Stimulated activated CD4-positive, alpha-beta T cell treated with anti-CD3 and anti-CD28 coated beads, TNF-alpha, amount 100 ng/mL, for 4 hours (primary cell): ENCODE data around the gene IP6K2.
"Not testable (repeated sequence)": the region's sequence is repeated elsewhere in the genome, so short reads cannot be mapped to it uniquely, and the experiment has no call there.

ENCODE experiments used
- DNase-seq, 3 experiments: peaks; one replicate each; pipeline ENCODE4 v3.0.0-alpha.2; 2020; ENCODE audit warnings: low read depth in 3 of 3

IP6K2 gene

GRCh38 chr3:48716982-48717746 is at the start of gene IP6K2:
TSS of gene IP6K2 (minus strand) at chr3:48717221. CDS start at chr3:48695291, 21,930 bp downstream.
- DNase-seq, result peak; percentile 96 to 98 (median 97)

DNA sequence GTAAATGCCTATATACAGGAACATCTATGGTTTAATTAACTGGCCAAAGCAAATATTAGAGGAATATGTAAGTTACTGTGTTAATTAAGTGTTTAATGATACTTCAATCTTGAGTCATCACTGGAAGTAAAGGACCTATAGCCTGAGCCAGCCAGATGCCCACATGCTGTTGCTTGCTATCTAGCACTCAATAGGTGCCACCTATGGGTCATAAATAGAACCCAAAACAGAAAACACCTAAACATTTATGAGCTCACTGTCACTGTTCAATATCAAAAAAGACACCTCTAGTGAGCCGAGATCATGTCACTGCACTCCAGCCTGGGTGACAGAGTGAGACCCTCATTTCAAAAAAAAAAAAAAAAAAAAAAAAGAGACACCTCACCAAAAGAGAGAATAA is 48.4 kb upstream of the IP6K2 start:
- DNase-seq, result no peak

DNA sequence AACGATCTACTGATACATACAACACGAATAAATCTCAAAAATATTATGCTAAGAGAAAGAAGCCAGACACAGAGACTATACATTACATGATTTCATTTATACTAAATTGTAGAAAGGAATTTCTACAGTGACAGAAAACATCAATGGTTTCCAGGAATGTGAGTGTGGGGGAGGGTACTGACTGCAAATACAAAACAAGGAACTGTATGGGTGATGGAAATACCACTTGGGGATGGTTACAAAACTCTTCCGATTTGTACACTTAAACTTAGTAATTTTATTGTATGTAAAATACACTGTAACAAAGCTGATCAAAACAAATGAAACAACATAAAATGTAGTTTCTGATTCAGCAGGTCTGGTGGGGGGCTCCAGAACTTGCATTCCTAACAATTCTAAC is 45.8 kb upstream of the IP6K2 start:
- no peak for DNase-seq

GRCh38 chr3:48759991-48760540 is 43.0 kb upstream of the IP6K2 start:
- DNase-seq, result not testable (repeated sequence)

DNA sequence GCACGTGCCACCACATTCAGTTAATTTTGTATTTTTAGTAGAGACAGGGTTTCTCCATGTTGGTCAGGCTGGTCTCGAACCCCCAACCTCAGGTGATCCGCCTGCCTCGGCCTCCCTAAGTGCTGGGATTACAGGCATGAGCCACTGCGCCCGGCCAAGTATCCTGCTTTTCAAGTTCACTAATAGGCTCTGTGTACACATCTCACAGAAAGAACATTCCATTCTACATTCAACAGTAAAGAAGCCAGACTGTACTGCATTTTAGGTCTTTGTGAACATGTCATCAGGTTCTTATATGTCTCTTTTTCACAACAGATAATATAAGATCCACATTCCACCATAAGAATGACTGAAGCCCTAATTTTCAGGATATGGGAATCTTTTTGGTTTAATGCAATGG is 42.5 kb upstream of the IP6K2 start:
- DNase-seq, result not testable (repeated sequence)

- DNase-seq, result no peak
Observed at GRCh38 chr3:48759071-48759470, 42.0 kb upstream of the IP6K2 start.

GRCh38 chr3:48756640-48757039 is 39.6 kb upstream of the IP6K2 start:
- DNase-seq, result no peak

GRCh38 chr3:48750856-48751255 is 33.8 kb upstream of the IP6K2 start:
- DNase-seq, result no peak

DNA sequence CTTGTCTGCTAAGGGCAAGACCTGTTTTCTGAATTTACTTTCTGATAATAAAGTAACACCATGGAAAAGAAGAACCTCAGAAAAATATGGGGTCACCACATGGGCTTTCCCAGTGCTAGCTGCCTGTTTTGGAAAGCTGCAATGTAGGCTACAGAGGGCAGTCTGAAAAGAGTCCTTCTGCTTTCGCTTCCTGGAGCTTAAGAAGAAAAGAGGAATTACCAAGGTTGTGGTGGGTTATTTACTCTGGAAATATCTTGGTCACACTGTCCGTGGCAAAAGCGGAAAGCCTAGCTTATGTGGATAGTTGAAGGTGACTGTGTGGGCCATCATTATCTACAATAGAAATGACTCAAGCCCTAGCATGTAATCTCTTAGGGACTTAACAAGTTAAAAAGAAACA is 31.7 kb upstream of the IP6K2 start:
- DNase-seq, result no peak

DNA sequence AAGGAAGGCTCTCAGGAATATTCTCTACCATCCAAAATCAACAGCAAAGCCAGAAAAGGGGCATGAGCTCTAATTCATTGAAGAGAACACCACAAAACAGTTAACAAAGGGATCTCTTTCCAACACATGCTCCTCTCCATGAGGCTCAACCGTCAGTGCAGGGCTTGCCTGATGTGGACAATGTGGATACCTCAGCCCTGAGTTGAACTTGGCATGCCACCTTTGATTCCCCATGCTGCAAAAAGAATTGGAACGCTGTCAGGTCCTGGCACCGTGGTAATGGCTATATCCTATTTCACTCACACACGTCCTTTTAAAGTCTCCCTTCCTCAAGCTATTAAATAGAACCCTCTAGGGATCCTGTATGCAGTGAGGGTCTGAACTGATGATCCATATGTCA is 30.7 kb upstream of the IP6K2 start:
- no peak for DNase-seq

DNA sequence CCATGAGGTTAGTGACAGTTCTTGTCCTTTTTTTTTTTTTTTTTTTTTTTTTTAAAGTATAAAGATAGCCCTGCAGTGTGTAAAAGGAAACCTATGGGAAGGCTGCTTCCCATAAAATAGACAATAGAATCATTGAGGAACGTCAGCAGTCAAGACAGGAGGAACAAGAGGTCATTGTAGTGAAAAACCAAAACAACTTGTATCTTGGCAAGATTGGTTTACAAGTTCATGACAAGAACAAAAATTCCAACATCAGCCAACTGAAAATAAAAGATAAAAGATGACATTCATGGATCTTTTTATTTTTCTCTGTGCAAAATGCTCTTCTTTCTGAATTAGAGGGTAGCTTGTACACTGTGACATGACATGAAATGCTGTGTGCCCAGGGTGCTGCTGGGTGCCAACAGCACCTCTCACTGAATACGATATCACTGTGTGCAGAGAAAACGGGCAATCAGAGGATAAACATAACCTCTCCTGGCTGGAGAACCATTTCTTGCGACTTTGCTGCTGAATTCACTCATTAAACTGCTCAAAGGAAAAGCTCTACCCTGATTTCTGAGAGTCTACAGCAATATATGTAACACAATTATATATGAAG is 30.1 kb upstream of the IP6K2 start:
- no peak for DNase-seq

DNA sequence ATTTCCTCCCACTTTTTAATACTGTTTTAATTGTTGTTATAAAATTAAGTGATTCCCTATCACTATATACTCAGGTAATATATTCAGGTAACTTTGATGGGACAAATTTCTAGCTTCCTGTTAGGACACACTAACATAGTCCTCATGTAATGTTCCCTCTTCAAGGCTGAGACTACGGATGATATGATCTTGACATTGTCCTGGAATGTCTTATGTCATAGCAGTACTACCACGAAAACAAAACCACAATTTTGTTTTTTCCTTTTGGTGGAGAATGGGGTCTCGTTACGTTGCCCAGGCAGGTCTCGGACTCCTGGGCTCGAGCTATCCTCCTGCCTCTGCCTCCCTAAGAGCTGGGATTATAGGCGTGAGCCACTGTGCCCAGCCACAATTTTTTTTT is 26.8 kb upstream of the IP6K2 start:
- no peak for DNase-seq

DNA sequence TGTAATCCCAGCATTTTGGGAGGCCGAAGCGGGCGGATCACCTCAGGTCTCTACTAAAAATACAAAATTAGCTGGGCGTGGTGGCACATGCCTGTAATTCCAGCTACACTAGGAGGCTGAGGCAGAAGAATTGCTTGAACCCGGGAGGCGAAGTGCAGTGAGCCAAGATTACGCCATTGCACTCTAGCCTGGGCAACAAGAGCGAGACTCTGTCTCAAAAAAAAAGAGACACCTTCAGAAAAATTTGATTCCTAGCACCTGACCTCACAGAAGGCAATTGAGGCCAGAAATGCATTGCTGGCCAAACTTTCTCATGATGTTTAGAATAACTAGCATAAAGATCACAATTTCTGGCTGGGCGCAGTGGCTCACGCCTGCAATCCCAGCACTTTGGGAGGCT is 24.2 kb upstream of the IP6K2 start:
- DNase-seq, result not testable (repeated sequence)

- DNase-seq, result peak; percentile 17 to 22 (median 17)
Observed at GRCh38 chr3:48739955-48740823, 23.2 kb upstream of the IP6K2 start.

GRCh38 chr3:48739617-48739954 is 22.6 kb upstream of the IP6K2 start:
- DNase-seq, result no peak

- DNase-seq, result no peak
Observed at GRCh38 chr3:48738926-48739616, 22.1 kb upstream of the IP6K2 start.

DNA sequence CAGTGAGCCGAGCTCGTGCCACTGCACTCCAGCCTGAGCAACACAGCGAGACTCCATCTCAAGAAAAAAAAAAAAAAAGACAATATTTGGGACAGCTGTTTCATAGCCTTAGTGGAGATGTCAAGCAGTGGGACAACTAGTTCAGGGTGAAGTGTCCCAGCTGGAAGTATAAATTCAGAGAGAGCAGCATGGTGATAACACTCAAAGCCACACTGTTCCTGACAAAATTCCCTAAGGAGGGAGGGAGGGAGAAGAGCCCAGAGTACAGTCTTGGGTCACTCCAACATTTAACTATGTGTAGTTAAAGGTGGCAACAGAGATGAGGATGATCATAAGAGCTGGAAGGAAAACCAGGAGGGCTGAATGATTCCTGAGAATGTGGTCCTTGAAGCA is 21.1 kb upstream of the IP6K2 start:
- no peak for DNase-seq

DNA sequence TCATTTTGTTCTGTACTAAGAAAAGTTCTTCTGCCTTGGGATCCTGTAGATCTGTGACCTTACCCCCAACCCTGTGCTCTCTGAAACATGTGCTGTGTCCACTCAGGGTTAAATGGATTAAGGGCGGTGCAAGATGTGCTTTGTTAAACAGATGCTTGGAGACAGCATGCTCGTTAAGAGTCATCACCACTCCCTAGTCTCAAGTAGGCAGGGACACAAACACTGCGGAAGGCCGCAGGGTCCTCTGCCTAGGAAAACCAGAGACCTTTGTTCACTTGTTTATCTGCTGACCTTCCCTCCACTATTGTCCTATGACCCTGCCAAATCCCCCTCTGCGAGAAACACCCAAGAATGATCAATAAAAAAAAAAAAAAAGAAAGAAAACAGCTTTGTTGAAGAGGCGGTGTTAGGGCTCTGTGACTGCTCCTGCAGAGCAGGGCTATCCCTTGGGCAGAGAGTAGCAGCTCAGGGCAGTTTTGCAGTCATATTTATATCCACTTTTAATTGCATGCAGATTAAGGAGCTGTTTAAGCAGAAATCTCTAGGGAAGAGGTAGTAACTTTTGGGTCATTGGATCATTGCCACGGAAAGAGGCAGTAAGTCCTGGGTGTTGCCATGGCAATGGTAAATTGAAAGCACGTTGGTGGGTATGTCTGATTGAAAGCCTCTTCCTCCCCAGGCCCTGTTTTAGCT is 18.2 kb upstream of the IP6K2 start:
- DNase-seq, result not testable (repeated sequence)

GRCh38 chr3:48734541-48734940 is 17.5 kb upstream of the IP6K2 start:
- DNase-seq, result not testable (repeated sequence)

GRCh38 chr3:48733752-48734518 is 16.9 kb upstream of the IP6K2 start:
- not testable (repeated sequence) for DNase-seq
